GM23338 (cell line): ENCODE data around the gene MAD1L1. TPM values are rescaled to one million over a fixed set of nuclear protein-coding genes. Genes with fewer than 3 reads are reported as not detected.

Experiments used
- EZH2 ChIP-seq: fragments of 200-600 bp; sonication (generic); IDR thresholded peaks from one replicate; pipeline ENCODE4 v1.8.0; 2017; ENCODE audit warnings: antibody characterized with exemption, mild to moderate bottlenecking, low read depth; ENCODE audit not compliant: unreplicated experiment
- EZH2phosphoT487 ChIP-seq: fragments of 200-600 bp; sonication (generic); IDR thresholded peaks from one replicate; pipeline ENCODE4 v1.8.1; 2018; ENCODE audit warnings: antibody characterized with exemption; ENCODE audit not compliant: unreplicated experiment
- JUNB ChIP-seq: IDR thresholded peaks from one replicate; pipeline ENCODE4 v1.6.1; 2016; ENCODE audit warnings: antibody characterized with exemption; ENCODE audit not compliant: unreplicated experiment
- NANOG ChIP-seq: IDR thresholded peaks from 2 replicates; pipeline ENCODE4 v1.6.1; 2016; ENCODE audit warnings: antibody characterized with exemption, borderline replicate concordance
- POLR2AphosphoS5 ChIP-seq: IDR thresholded peaks from 2 replicates; pipeline ENCODE4 v1.6.1; 2016; ENCODE audit warnings: antibody characterized with exemption, low read depth
- REST ChIP-seq: IDR thresholded peaks from one replicate; pipeline ENCODE4 v1.6.1; 2018; ENCODE audit warnings: antibody characterized with exemption; ENCODE audit not compliant: unreplicated experiment
- STAT1 ChIP-seq: IDR thresholded peaks from one replicate; pipeline ENCODE4 v1.6.1; 2016; ENCODE audit warnings: antibody characterized with exemption; ENCODE audit not compliant: unreplicated experiment
- ZNF114 ChIP-seq: fragments of 250-450 bp; sonication (Bioruptor Pico); IDR thresholded peaks from 2 replicates; pipeline ENCODE4 v1.5.0; 2020; ENCODE audit warnings: mild to moderate bottlenecking, moderate library complexity
- ZNF331 ChIP-seq: fragments of 250-450 bp; sonication (Bioruptor Pico); IDR thresholded peaks from 2 replicates; pipeline ENCODE4 v1.5.0; 2020; ENCODE audit warnings: low read depth, mild to moderate bottlenecking, moderate library complexity
- ZNF462 ChIP-seq: fragments of 250-450 bp; sonication (Bioruptor Pico); IDR thresholded peaks from 2 replicates; pipeline ENCODE4 v1.5.0; 2020; ENCODE audit warnings: mild to moderate bottlenecking, moderate library complexity
- polyA plus RNA-seq: library from polyadenylated mRNA; unstranded; fragments of >200 nt; fragmentation: Nextera tagmentation; extraction: Ambion mirVana; gene quantifications from 2 replicates; pipeline ENCODE4 v1.2.1, GENCODE V29; 2016
- total RNA-seq: library from RNA; depleted of rRNA; stranded (reverse); fragments of >200 nt; shearing (Covaris generic); gene quantifications from 2 replicates; pipeline ENCODE4 v1.2.3, GENCODE V29; 2014

Gene MAD1L1
- total and polyA plus RNA-seq, 2 experiments from 2014 or later, result 40.3 to 59.3 TPM

GRCh38 chr7:1943933-1944618 lies 288.7 kb downstream of the MAD1L1 start (continued):
- TF ChIP-seq REST (no peak), JUNB (no peak), ZNF114 (no peak), ZNF462 (CRISPR knock-in tag) (no peak), POLR2AphosphoS5 (no peak), STAT1 (no peak), EZH2 (no peak), ZNF331 (no peak), NANOG (no peak), EZH2phosphoT487 (no peak)
